ENCODE measurements around the gene PNN.
A peak's percentile ranks its signal among the peaks of the same experiment; 100 is the strongest.
"Not testable (repeated sequence)": the region's sequence is repeated elsewhere in the genome, so short reads cannot be mapped to it uniquely, and the experiment has no call there.

PNN gene

DNA sequence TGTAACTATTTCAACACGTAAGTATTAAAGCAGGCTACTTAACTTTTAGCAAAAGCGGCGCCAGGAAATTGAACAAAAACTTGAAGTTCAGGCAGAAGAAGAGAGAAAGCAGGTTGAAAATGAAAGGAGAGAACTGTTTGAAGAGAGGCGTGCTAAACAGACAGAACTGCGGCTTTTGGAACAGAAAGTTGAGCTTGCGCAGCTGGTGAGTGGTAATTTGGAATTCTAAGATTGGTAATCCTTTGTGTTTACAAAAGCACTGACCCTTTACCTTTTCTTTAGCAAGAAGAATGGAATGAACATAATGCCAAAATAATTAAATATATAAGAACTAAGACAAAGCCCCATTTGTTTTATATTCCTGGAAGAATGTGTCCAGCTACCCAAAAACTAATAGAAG is 4.0 kb downstream of the PNN start:
- DNase-seq: no peak
- intact Hi-C loops (cut with DNase I): loop anchor here (5.0 kb wide), 1 partner anchor 253 kb away; the partner anchor contains the start of gene FBXO33

DNA sequence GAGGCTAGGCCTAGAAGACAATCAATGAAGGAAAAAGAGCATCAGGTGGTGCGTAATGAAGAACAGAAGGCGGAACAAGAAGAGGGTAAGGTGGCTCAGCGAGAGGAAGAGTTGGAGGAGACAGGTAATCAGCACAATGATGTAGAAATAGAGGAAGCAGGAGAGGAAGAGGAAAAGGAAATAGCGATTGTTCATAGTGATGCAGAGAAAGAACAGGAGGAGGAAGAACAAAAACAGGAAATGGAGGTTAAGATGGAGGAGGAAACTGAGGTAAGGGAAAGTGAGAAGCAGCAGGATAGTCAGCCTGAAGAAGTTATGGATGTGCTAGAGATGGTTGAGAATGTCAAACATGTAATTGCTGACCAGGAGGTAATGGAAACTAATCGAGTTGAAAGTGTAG is 5.5 kb downstream of the PNN start:
- DNase-seq: no peak
- intact Hi-C loops (cut with DNase I): no loop called here

DNA sequence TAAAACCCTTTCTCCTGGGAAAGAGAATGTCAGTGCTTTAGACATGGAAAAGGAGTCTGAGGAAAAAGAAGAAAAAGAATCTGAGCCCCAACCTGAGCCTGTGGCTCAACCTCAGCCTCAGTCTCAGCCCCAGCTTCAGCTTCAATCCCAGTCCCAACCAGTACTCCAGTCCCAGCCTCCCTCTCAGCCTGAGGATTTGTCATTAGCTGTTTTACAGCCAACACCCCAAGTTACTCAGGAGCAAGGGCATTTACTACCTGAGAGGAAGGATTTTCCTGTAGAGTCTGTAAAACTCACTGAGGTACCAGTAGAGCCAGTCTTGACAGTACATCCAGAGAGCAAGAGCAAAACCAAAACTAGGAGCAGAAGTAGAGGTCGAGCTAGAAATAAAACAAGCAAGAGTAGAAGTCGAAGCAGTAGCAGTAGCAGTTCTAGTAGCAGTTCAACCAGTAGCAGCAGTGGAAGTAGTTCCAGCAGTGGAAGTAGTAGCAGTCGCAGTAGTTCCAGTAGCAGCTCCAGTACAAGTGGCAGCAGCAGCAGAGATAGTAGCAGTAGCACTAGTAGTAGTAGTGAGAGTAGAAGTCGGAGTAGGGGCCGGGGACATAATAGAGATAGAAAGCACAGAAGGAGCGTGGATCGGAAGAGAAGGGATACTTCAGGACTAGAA is 6.1 kb downstream of the PNN start:
- intact Hi-C loops (cut with DNase I): no loop called here
- no peak for DNase-seq

DNA sequence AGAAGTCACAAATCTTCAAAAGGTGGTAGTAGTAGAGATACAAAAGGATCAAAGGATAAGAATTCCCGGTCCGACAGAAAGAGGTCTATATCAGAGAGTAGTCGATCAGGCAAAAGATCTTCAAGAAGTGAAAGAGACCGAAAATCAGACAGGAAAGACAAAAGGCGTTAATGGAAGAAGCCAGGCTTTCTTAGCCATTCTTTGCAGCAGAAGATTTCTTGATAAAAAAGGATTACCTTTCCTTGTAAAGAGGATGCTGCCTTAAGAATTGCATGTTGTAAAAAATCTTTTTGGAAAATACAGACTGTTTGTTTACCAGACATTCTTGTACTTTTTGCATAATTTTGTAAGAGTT is 6.6 kb downstream of the PNN start:
- DNase-seq: no peak
- intact Hi-C loops (cut with DNase I): no loop called here

DNA sequence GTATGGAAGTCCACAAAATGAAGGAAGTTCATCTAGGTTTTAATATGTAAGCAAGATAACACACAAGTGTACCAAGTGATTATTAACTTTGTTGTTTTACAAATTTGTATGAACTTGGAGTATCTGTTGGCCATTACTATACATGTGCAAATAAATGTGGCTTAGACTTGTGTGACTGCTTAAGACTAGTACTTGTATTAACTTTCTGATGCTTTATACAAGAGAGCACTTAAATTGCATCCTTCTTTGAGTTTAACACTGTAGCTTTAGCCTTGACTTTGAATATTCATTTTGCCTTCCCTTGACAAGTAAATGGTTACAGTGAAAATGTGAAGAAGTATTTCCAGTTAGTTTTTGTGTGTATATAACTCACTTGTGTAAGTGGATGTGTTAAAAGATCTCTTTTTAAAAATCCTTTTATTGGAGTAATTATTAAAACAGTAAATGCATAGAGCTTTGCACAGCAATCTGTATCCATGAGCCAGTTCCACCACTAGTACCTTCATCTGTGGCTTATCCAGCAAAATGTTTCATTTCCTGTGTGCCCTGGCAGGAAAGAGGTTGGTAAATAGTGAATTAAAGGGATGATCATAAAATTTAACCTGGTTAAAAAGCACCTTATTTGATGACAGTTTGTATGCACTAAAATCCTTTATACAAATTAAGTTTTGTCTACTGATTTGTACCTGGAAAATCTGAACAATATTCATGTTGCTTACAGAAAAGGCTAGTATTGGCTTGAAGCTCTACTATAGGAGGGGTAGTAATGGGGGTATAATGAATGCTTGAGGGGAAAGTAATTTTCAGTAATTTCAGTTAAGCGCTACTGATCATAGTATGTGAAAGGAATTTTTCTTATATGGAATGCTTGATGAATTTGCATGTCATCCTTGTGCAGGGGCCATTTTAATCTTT is 8.0 kb downstream of the PNN start:
- no peak for DNase-seq
- intact Hi-C loops (cut with DNase I): no loop called here

DNA sequence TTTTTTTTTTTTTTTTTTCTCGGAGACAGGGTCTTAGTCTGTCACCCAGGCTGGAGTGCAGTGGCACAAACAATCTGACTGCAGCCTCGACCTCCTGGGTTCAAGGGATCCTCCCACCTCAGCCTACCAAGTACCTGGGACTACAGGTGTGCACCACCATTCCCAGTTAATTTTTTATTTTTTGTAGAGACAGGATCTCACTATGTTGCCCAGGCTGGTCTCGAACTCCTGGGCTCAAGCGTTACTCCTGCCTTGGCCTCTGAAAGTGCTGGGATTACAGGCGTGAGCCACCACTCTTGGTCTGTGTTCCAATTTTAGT is 8.6 kb downstream of the PNN start:
- intact Hi-C loops (cut with DNase I); DNase-seq: not testable (repeated sequence)

DNA sequence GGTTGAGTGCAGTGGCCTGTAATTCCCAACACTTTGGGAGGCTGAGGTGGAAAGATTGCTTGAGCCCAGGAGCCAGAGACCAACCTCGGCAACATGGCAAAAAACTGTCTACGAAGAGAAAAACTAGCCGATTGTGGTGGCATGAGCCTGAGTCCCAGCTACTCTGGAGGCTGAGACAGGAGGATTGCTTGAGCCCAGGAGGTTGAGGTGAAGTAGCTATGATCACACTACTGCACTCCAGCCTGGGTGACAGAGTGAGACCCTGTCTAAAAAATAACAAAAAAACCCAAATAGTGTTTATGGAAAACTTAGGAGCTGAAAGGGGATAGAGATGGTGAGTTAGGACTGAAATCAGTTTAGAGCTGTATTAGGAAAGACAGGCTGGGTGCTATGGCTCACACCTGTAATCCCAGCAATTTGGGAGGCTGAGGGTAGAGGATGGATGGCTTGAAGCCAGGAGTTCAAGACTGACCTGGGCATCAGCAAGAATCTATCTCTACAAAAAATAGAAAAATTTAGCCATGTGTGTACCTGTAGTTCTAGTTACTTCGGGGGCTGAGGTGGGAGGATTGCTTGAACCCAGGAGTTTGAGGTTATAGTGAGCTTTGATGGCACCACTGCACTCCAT is 9.7 kb downstream of the PNN start:
- DNase-seq: no peak
- intact Hi-C loops (cut with DNase I): no loop called here

DNA sequence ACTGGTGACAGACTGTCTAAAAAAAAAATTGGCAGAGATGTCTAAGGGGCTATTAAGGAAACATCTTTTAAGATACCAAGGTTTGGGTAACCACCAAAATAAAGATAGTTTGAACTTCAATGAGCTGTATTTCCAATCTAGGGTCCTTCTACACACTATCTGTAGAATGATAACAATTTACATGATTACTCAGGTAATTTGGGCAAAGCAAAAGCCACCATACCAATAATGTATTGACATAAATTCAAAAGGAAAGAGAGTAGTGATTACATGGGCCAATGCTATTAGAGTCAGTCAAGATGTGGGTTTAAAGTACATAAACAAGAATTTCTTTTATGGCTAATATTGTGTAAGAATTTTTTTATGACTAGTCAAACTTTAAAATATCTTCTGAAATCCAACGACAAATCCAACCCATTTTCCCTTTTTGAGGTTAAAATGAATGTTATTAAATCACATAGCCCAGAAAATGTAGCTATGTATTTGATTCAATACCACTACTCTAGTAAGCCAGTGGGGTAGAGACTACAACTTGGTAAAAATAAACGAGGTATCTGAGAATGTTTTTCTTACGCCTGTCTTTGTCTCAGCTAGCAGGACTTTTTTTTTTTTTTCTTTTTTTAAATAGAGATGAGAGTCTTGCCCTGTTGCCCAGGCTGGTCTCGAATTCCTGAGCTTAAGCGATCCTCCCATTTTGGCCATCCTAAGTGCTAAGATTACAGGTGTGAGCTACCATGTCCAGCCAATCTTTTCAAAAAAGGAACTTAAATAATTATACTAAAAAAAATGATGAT is 10.4 kb downstream of the PNN start:
- DNase-seq: no peak

DNA sequence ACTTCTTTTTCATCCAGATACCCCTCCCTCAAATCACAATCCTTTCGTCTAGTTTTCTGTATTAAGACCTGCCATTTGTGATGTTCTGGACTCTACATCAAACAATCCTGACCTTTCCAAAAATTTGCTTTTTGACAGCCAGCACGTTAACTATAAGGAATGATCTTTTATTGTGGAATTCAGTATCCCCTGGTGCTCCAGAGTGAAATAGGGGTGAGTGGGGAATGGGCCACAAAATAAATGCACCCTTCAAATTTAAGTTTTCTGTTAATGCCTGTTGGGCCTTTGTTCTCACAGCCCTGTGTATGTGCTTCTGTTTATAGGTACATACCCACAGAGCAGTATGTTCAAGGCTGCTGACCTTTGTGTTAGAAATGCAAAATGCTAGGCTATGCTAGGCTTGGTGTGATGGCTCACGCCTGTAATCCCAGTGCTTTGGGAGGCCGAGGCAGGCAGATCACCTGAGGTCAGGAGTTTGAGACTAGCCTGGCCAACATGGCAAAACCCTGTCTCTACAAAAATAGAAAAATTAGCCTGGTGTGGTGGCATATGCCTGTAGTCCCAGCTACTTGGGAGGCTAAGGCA is 12.0 kb downstream of the PNN start:
- intact Hi-C loops (cut with DNase I): no loop called here
- DNase-seq: no peak

More for the DNA sequence above, 10.4 kb downstream of the PNN start:
- intact Hi-C loops (cut with DNase I): no loop called here

DNA sequence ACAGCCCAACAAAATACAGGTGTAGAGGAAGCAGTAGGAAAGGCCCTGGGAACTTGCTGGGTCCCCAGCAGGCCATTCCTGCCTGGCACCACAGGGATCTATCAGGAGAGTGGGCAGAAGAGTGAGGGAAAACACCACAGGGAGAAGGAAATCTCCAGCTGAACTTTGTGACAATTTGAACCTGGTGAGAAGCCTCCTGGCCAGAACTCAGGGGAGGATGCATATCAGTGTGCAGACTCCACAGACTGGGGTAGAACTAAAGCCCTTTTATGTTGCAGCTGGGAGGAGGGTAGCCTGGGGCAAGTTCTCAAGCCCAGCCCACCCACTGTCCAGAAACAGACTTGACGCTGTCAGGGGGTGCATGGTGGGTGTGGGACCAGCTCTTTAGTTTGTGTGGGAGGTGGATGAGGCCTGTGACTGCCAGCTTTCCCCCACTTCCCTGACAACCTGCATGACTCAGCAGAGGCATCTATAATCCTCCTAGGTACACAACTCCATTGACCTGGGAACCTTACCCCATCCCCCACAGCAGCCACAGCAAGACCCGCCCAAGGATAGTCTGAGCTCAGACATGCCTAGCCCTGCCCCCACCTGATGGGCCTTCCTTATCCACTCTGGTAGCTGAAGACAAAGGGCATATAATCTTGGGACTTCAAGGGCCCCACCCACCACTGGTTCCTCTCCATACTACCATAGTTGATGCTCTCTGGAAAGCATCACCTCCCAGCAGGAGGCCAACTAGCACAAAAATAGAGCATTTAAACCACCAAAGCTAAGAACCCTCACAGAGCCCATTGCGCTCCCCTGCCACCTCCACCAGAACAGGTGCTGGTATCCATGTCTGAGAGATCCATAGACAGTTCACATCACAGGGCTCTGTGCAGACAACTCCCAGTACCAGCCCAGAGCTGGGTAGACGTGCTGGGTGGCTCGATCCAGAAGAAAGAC is 28.9 kb downstream of the PNN start:
- DNase-seq: no peak
- intact Hi-C loops (cut with DNase I): no loop called here

DNA sequence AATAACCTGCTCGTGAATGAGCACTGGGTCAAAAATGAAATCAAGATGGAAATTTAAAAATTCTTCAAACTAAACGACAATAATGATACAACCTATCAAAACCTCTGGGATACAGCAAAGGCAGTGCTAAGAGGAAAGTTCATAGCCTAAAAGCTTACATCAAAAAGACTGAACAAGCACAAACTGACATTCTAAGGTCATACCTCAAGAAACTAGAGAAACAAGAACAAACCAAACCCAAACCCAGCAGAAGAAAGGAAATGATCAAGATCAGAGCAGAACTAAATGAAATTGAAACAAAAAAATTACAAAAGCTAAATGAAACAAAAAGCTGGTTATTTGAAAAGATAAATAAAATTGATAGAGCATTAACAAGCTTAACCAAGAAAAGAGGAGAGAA is 32.4 kb downstream of the PNN start:
- DNase-seq; intact Hi-C loops (cut with DNase I): not testable (repeated sequence)

DNA sequence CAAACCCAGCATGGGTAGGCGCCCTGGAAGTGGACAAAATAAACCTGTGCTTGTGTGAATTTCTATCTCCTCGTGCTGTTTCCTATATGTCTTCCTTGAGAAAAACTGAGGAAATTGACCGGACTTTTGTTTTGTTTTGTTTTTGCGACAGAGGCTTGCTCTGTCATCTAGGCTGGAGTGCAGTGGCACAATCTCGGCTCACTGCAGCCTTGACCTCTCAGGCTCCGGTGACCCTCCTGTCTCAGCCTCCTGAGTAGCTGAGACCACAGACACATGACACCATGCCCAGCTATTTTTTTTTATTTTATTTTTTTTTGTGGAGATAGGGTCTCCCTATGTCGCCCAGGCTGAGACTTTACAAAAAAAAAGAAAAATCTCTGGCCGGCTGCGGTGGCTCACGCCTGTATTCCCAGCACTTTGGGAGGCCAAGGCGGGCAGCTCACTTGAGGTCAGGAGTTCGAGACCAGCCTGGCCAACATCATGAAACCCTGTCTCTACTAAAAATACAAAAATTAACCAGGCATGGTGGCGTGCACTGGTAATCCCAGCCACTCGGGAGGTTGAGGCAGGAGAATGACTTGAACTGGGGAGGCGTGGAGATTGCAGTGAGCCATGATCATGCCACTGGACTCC is 36.2 kb downstream of the PNN start:
- DNase-seq: peak in 1 of 10 donors; percentile 43
- intact Hi-C loops (cut with DNase I): no loop called here

DNA sequence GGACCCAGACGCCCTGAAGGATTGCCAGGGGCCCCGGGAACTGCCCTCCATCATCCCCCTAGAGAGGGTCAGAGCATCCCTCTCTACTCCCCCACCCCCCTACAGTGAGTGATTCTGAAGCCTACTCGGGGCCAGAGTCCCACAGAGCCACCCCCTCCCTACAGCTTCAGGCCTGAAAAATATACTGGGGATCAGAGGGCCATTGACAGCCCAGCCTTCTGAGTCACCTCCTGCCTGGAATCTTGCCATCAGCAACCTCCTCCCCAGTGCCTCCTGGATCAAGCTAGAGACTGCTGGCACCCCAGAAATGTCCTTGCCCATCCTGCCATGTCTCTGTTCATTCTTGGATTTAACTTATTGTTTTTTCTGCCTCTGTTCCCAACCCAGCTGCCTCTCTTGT is 37.0 kb downstream of the PNN start:
- no peak for DNase-seq
- intact Hi-C loops (cut with DNase I): no loop called here

DNA sequence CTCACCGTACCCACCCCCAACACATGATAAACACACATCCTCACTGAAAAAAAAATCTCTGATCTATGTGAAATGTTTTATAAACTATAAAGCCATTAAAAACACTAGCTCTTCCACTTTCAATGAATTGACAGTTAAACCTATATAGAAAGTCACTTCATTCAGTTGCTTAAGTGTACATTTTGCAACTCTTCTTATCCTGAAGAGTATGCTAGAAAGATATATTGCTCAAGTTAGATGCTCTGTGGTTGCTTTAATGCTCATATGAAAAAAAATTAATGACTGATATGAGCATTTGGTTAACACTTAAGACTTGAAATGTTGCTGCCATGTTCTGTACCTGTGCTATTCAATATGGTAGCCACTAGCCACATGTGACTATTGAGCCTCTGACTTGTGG is 37.6 kb downstream of the PNN start:
- no peak for DNase-seq
- intact Hi-C loops (cut with DNase I): no loop called here

DNA sequence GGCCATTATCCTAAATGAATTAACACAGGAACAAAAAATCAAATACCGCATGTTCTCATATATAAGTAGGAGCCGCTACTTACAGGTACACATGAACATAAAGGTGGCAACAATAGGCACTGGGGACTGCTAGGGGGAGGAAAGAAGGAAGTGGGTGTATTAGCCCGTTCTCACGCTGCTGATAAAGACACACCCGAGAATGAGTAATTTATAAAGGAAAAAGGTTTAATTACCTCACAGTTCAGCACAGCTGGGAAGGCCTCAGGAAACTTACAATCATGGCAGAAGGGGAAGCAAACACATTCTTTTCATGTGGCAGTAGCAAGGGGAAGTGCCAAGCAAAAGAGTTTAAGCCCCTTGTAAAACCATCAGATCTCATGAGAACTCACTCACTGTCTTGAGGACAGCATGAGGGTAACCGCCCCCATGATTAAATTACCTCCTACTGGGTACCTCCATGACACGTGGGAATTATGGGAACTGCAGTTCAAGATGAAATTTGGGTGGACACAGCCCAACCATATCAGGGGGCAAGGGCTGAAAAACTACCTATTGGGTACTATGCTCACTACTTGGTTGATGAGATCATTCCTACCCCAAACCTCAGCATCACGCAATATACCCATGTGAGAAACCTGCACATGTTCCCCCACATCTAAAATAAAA is 42.3 kb downstream of the PNN start:
- intact Hi-C loops (cut with DNase I): no loop called here
- no peak for DNase-seq

DNA sequence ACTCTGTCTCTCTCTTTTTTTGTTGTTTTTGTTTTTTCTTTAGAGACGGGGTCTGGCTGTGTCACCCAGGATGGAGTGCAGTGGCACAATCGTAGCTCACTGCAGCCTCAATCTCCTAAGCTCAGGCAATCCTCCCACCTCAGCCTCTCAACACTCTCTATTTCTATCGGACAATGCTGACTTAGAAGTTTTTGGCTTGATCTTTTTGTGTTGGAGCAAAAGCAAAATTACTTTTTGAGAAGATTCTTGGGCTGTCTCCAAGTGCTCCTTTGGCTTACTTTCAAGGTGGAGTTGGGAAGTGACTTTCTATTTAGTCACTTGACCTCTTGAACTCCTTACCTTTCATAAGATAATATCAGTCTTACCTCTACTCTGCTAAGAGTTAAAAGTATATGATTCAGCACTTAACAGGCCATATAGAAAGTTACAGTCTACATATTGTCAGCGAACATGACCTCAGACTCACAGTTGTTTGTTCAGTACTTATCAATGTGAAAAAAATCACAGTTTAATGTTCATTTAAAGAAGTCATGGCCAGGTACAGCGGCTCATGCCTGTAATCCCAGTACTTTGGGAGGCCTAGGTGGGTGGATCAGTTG is 43.2 kb downstream of the PNN start:
- no peak for DNase-seq
- intact Hi-C loops (cut with DNase I): no loop called here

DNA sequence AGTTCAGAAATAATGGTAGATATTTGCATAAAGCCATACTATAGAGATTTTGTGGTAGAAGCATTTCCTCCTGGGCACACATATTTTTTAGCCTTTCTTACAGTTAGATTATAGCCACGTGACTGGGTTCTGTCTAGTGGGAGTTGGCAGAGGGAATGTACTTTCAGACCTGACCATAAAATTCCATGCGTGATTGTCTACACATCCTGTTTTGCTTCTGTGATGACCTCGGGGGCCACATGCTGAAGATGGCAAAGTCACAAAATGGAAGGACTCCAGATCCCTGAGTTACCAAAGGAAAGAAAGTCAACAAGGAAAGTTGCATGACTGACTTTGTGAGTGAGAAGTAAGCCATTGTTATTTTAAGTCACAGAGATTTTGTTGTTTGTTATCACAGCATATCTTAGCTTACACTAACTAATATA is 44.0 kb downstream of the PNN start:
- intact Hi-C loops (cut with DNase I): no loop called here
- no peak for DNase-seq

DNA sequence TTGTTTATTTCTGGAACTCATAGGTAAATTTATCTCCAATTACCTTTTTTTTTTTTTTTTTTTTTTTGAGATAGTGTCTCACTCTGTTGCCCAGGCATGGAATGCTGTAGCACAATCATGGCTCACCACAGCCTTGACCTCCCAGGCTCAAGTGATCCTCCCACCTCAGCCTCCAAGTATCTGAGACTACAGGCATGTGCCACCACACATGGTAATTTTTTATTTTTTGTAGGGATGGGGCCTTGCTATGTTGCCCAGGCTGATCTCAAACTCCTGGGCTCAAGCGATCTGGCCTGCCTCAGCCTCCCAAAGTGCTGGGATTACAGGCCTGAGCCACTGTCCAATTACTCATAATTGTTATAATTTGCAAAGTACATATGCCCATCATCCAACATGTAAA is 45.4 kb downstream of the PNN start:
- intact Hi-C loops (cut with DNase I); DNase-seq: not testable (repeated sequence)

Measured in posterior cingulate gyrus (tissue), 11 donors.